CD4-positive, alpha-beta T cell treated with Interleukin-4 for 4 hours (primary cell): ENCODE data around the gene MDN1.

Experiments
- DNase-seq: peaks from one replicate; pipeline ENCODE4 v3.0.0-alpha.2; 2020

The MDN1 gene

DNA sequence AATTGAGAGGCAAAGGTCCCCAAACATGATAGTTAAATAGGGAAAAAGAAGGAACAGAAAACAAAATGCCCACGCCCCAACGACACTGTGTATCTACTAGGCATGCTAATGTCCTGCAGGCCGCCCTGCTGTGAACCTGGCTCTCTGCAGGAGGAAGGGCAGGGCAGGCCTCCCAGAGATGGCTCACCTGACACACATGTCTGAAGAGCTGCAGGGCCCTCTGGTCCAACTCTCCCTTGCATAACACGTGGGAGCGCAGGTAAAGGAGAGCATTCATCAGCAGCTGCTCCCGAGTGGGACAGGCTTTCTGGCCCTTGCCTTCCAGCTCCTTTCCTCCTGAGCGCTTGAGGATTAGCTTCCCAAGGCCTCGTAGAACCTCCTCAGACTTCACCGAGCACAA lies 127.3 kb downstream of the MDN1 start:
- DNase-seq: no peak

GRCh38 chr6:89690944-89691324 lies 128.7 kb downstream of the MDN1 start:
- DNase-seq: no peak

- no peak for DNase-seq
These were observed 129.9 kb downstream of the MDN1 start for GRCh38 chr6:89689732-89690131.

- no peak for DNase-seq
These were observed 131.3 kb downstream of the MDN1 start for GRCh38 chr6:89688328-89688727.

DNA sequence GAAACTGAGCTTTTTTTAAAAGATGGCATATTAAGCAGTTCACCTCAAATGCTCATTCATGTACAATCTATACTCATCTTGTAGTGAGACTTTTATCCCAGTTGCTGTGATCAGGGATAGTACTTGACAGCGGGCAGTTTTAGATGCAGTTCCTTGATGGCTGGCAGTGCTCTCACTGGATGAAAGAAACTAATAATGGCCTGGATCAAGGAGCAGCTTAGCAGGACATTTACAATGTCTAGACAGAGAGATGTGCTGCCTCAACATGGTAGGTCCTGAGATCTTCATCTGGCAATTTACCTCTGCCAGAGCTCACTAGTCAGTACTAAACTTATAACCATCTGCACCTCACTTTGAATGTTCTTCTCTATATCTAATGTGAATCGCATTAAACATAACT lies 134.3 kb downstream of the MDN1 start:
- DNase-seq: no peak

DNA sequence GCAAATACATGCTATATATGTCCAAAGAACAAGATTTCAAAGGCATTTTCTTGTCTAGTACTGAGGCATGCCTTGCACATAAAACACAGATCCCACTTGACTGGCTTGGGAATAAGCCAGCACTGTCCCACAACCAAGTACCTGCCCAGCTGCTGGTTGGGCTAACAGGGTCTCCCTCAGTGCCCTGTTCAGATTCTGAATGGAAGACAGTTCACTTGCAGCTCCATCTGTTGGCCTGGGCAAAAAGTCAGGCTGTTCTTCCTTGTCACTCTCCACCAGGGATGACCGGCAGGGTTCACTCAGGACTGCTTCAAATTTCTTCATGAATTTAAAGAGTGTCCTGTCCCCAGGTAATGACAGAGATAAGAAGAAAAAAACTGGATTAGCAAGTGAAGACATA lies 136.6 kb downstream of the MDN1 start:
- no peak for DNase-seq

- DNase-seq: no peak
These were observed 137.5 kb downstream of the MDN1 start for GRCh38 chr6:89681983-89682564.

GRCh38 chr6:89680551-89680950 lies 139.0 kb downstream of the MDN1 start:
- DNase-seq: no peak

GRCh38 chr6:89680150-89680549 lies 139.4 kb downstream of the MDN1 start:
- DNase-seq: no peak

- no peak for DNase-seq
These were observed 140.1 kb downstream of the MDN1 start for GRCh38 chr6:89679215-89680120.

DNA sequence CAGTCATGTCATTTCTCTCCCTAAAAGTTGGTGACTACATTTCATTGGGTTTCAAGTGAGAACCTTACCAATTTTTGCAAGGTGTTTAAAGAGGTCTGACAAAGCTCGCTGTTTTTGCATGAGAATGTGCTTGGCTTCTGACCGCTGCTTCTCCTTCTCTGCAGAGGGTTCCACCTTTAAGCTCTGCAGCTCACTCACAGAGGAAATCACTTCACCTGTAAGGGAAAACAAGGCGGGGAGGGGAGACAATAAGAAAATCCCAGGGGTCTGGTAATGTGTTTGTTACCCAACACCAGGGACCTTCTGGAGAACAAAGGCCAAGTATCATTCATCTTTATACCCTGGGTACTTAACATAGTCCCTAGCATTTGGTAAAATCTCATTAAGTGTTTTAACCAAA lies 141.1 kb downstream of the MDN1 start:
- DNase-seq: no peak

DNA sequence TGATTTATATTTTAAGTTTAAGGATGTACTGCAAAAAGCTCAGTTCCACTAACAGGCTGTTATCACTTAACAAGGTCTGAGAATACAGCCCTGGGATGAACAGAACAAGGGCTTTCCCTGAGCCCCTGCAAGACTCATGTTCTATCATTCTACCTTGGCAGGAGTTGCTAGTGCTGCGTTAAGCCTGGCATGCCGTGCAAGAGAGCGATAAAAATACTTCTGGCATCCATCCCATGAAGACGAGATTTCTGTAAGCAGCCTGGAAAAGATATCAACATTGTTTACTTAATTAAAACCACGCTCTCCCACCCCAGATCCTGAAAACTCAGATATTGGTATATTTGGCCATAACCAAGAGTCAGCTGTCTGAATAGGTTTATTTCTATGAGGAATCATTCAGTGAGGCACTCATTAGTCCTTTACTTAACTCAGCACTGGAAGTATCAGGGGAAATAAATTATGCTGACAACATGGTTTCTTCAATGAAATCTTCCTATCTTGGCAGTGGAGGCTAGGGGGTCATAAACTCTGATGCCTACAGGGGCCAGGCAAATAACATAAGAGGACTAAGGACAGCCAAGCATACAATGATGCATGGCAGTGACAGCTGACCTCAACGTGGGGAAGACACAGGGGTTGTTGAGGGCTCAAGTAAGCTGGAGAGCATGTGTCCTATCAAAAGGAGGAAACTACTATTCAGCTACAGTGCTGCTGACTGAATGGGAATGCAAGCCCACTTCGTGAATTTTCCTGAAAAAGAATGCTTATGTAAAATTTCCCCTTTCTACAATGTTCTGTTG lies 143.4 kb downstream of the MDN1 start:
- no peak for DNase-seq

- DNase-seq: no peak
These were observed 148.5 kb downstream of the MDN1 start for GRCh38 chr6:89670935-89671565.

GRCh38 chr6:89669002-89669401 lies 150.6 kb downstream of the MDN1 start:
- DNase-seq: no peak

GRCh38 chr6:89667872-89668556 lies 151.6 kb downstream of the MDN1 start:
- DNase-seq: no peak

- DNase-seq: no peak
These were observed 156.9 kb downstream of the MDN1 start for GRCh38 chr6:89662659-89663223.

GRCh38 chr6:89661559-89661958 lies 158.0 kb downstream of the MDN1 start:
- DNase-seq: no peak

DNA sequence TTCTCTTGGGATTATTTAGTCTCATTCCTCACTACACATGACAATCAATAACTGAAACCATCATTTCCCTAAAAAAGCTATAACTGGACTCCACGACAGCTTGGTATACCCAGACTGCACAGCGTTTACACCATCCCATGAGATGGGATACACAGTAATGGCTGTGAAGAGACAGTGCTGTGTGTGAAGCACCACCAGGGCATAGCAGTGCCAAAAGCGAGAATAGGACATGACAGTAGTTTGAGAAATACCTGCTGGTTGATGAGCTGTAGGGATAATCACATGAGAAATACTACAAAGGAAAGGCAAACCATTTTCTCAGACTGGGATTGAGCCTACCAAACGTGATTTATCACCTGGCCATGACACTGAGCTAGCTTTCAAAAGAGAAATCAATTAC lies 158.6 kb downstream of the MDN1 start:
- DNase-seq: no peak

GRCh38 chr6:89657445-89658158 lies 162.0 kb downstream of the MDN1 start:
- DNase-seq: no peak

DNA sequence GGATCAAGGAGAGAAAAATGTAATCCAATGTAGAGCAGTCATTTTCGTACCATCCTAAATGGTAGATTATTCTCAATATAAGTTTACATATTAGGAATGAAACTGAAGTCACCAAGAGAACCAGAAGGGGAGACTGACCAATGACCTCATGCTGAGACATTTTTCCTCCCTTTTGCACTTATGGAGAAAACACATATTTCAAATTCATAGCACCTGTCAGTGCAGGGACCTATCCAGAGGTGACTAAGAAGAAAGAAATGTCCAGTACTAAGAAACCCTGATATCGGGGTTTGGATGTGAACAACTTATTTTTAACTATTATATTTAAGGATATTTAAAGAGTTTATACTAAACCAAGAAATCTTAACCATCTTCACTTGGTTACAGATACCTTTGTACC lies 164.5 kb downstream of the MDN1 start:
- no peak for DNase-seq

DNA sequence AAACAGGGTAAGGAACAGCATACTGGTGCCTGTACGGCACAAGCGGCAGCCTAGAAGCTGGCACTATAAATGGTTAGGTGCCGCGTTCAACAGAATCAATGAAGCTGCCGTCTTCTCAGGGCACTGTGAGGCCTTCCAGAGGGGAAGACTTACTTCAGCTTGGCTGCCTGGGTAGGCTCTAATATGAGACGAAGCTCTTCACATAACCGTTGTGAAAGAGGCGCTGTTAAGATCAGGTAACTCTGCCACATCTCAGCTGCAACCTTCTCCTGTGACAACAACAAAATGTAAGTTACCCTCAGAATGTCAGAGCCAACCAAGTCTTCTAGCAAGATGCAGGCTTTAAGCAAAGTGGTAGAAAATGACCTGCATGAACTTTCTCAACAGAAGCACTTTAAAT lies 169.0 kb downstream of the MDN1 start:
- DNase-seq: no peak

DNA sequence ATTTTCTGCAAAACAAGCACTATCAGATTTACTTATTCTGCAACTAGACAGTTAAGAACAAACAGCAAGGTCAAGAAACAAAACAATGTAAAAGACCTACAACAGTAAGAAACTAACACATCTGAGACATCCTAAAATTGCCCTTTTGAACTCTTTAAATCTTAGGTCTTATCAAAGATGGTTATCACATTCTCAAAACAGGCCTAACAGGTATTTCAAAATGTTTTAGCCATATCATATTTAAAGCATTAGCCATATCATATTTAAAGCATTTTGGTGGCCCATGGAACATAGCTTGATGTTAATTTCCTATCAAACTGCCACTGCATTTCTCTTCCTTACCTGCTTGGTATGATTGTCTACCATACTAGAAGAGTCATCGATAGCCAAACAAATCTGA lies 169.9 kb downstream of the MDN1 start:
- DNase-seq: no peak
